Natural killer cell (primary cell): Measurements from ENCODE around the gene MPEG1. TPM values are rescaled to one million over a fixed set of nuclear protein-coding genes. Genes with fewer than 3 reads are reported as not detected.

Source experiments
- ATAC-seq, 3 donors: fragments of 150-1000 bp in 2 of 3; fragments of 200-7000 bp in 1 of 3; cut with Tn5 transposase; 1 replicate in 1 of 3; 2 replicates in 2 of 3; pipeline ENCODE4 v1.10.0; 2021; ENCODE audit warnings: mild to moderate bottlenecking in 2 of 3, moderate library complexity in 2 of 3
- DNase-seq, 2 donors: peaks; one replicate each; pipeline versions ENCODE4 v3.0.0 to v3.0.0-alpha.2; 2013 to 2021; ENCODE audit warnings: mixed read lengths in 1 of 2
- H3K27ac ChIP-seq: one replicate; pipeline ENCODE4 v1.5.1; 2013; ENCODE audit warnings: mild to moderate bottlenecking, low read length
- H3K27me3 ChIP-seq: one replicate; pipeline ENCODE4 v1.6.1; 2013; ENCODE audit warnings: low read length; ENCODE audit not compliant: control insufficient read depth, insufficient read depth
- H3K36me3 ChIP-seq: one replicate; pipeline ENCODE4 v1.6.1; 2013; ENCODE audit warnings: low read length; ENCODE audit not compliant: control insufficient read depth, insufficient read depth
- H3K4me1 ChIP-seq: one replicate; pipeline ENCODE4 v1.6.1; 2013; ENCODE audit warnings: low read length; ENCODE audit not compliant: control insufficient read depth, insufficient read depth
- H3K4me3 ChIP-seq: one replicate; pipeline ENCODE4 v1.5.1; 2013; ENCODE audit warnings: low read length
- H3K9me3 ChIP-seq: one replicate; pipeline ENCODE4 v1.6.1; 2013; ENCODE audit warnings: low read length; ENCODE audit not compliant: control insufficient read depth, insufficient read depth
- H3K27ac Mint-ChIP-seq, 2 donors: one replicate each; pipeline ENCODE4 v1.8.0; 2022; ENCODE audit warnings: mild to moderate bottlenecking in 2 of 2, mixed read lengths in 2 of 2, moderate library complexity in 1 of 2
- H3K27me3 Mint-ChIP-seq, 2 donors: one replicate each; pipeline ENCODE4 v1.8.0; 2022; ENCODE audit warnings: low read depth in 2 of 2, mixed read lengths in 2 of 2
- H3K36me3 Mint-ChIP-seq: one replicate; pipeline ENCODE4 v1.8.0; 2022; ENCODE audit warnings: mixed read lengths
- H3K4me1 Mint-ChIP-seq, 2 donors: one replicate each; pipeline ENCODE4 v1.8.0; 2022; ENCODE audit warnings: mixed read lengths in 2 of 2
- H3K4me3 Mint-ChIP-seq: one replicate; pipeline ENCODE4 v1.8.0; 2022; ENCODE audit warnings: mild to moderate bottlenecking, moderate library complexity, mixed read lengths
- H3K9me3 Mint-ChIP-seq, 2 donors: one replicate each; pipeline ENCODE4 v1.8.0; 2022; ENCODE audit warnings: mixed read lengths in 2 of 2
- CTCF ChIP-seq: fragments of 200-600 bp; IDR thresholded peaks from one replicate; pipeline ENCODE4 v1.8.0; 2022; ENCODE audit warnings: antibody characterized with exemption
- WGBS: methylation state at CpG from one replicate; pipeline ENCODE4 v1.1.7; 2013; ENCODE audit warnings: missing lambda C conversion rate; ENCODE audit not compliant: insufficient coverage; 5-methylcytosine and 5-hydroxymethylcytosine counted together
- intact Hi-C: fragments of 100-400 bp; cut with micrococcal nuclease; formaldehyde crosslinking; loops from one replicate; pipeline ENCODE4 v1.14.2; 2022
- total RNA-seq, 4 donors: library from RNA; stranded (reverse); fragments of 120-200 nt in 1 of 4; gene quantifications; one replicate each; pipeline versions ENCODE4 v1.2.3 to v1.2.4, GENCODE V29; 2013 to 2022

The MPEG1 gene
- total RNA-seq, 3 donors from 2014 or later (not counting 1 experiment from before 2014, with no cell fraction given): 11.1 to 20.0 (median 19.6) TPM

DNA sequence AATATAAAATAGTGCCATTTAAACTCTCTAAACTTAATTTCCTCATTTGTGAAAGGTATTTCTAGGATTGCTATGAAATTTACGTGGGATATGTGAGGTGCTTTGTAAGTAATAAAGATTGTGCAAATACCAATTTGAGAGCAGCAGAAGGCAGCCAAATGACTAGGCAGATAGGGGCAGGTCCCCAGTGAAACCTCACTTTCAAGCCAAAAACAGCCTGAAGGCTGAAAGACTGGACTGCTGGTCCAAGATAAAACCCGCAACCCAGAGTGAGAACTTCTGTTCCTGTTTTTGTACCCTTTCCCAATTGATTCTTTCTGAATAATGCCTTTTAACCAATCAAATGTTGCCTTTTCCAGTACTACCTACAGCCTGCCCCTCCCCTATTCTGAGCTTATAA lies 33.6 kb downstream of the MPEG1 start:
- Histone ChIP-seq H3K9me3 (no peaks in the 10 kb centered on the region), H3K4me3 (no peak overlapping the region), H3K4me1 (no peaks in the 10 kb centered on the region), H3K36me3 (no peaks in the 10 kb centered on the region), H3K27me3 (no peaks in the 10 kb centered on the region), H3K27ac (no peak overlapping the region)
- 96% methylated on average over 2 of the region's 2 CpGs for WGBS
- intact Hi-C loops: no loop called here
- Mint-ChIP-seq H3K36me3 (no peaks in the 10 kb centered on the region), H3K4me3 (no peak overlapping the region), H3K4me1 (no peaks in the 10 kb centered on the region), H3K9me3 (no peaks in the 10 kb centered on the region), H3K27me3 (peaks cover 9 to 24% of the 10 kb centered on the region in 2 donors), H3K27ac (no peak overlapping the region)
- no peak for TF ChIP-seq CTCF
- DNase-seq (no peak), ATAC-seq (no peak)

GRCh38 chr11:59178402-59178801 lies 34.3 kb downstream of the MPEG1 start:
- Mint-ChIP-seq H3K27ac (no peak overlapping the region), H3K27me3 (peaks cover 14 to 24% of the 10 kb centered on the region in 2 donors), H3K36me3 (no peaks in the 10 kb centered on the region), H3K4me3 (no peak overlapping the region), H3K4me1 (peaks cover 0 to under 1% of the 10 kb centered on the region in 2 donors), H3K9me3 (no peaks in the 10 kb centered on the region)
- Histone ChIP-seq H3K4me1 (peaks cover under 1% of the 10 kb centered on the region), H3K27ac (no peak overlapping the region), H3K9me3 (no peaks in the 10 kb centered on the region), H3K36me3 (no peaks in the 10 kb centered on the region), H3K4me3 (no peak overlapping the region), H3K27me3 (peaks cover under 1% of the 10 kb centered on the region)
- DNase-seq (no peak), ATAC-seq (no peak)
- TF ChIP-seq CTCF: no peak
- intact Hi-C loops: no loop called here

- DNase-seq (no peak), ATAC-seq (no peak)
- peaks cover 21 to 32% of the 10 kb centered on the region in 2 donors for H3K27me3 Mint-ChIP-seq
- no peak overlapping the region for H3K27ac Mint-ChIP-seq
- intact Hi-C loops: no loop called here
- no peak overlapping the region for H3K4me3 ChIP-seq
- peaks cover 9% of the 10 kb centered on the region for H3K27me3 ChIP-seq
- peaks cover 7 to 9% of the 10 kb centered on the region in 2 donors for H3K4me1 Mint-ChIP-seq
- peaks cover 12% of the 10 kb centered on the region for H3K4me1 ChIP-seq
- no peaks in the 10 kb centered on the region for H3K9me3 ChIP-seq
- H3K27ac ChIP-seq: no peak overlapping the region
- no peaks in the 10 kb centered on the region for H3K36me3 ChIP-seq
- WGBS: 92% methylated on average over 7 of the region's 7 CpGs
- no peak for TF ChIP-seq CTCF
- H3K36me3 Mint-ChIP-seq: no peaks in the 10 kb centered on the region
- H3K9me3 Mint-ChIP-seq: no peaks in the 10 kb centered on the region
- H3K4me3 Mint-ChIP-seq: no peak overlapping the region
These were observed 36.4 kb downstream of the MPEG1 start for GRCh38 chr11:59176330-59176729.

DNA sequence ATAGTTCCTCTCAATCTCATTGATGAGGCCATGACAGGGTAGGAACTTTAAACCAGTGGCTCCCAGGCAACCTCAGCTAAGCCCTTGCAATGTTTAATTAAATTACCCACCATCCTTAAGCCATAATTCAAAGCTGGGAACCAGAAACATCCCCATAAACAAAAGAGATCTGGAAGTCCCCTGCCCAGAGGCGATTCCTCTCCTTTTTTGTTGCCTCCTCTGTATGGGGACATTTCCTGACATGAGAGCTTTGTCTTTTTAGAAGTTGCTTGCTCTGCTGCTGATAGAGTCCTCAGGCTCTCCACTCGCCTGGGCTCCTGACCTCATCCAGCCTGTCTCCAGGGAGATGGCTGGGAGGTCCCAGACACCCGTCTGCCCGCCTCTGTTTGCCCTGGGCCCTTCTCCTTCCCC lies 37.6 kb downstream of the MPEG1 start:
- Mint-ChIP-seq H3K36me3 (no peaks in the 10 kb centered on the region), H3K9me3 (no peaks in the 10 kb centered on the region), H3K4me1 (peaks cover 7 to 9% of the 10 kb centered on the region in 2 donors), H3K27ac (no peak overlapping the region), H3K4me3 (peak overlapping the region; percentile 45), H3K27me3 (peaks cover 21 to 32% of the 10 kb centered on the region in 2 donors)
- DNase-seq (no peak), ATAC-seq (no peak)
- no peak overlapping the region for H3K4me3 ChIP-seq
- peaks cover 12% of the 10 kb centered on the region for H3K4me1 ChIP-seq
- H3K27me3 ChIP-seq: peaks cover 9% of the 10 kb centered on the region
- TF ChIP-seq CTCF: no peak
- intact Hi-C loops: no loop called here
- H3K36me3 ChIP-seq: no peaks in the 10 kb centered on the region
- no peaks in the 10 kb centered on the region for H3K9me3 ChIP-seq
- 81% methylated on average over 4 of the region's 4 CpGs for WGBS
- H3K27ac ChIP-seq: no peak overlapping the region
